ENCODE results near the gene CST1. TPM values are rescaled to one million over a fixed set of nuclear protein-coding genes. Genes with fewer than 3 reads are reported as not detected.
"Not testable (repeated sequence)": the region's sequence is repeated elsewhere in the genome, so short reads cannot be mapped to it uniquely, and the experiment has no call there.

The CST1 gene, protein sequence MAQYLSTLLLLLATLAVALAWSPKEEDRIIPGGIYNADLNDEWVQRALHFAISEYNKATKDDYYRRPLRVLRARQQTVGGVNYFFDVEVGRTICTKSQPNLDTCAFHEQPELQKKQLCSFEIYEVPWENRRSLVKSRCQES
- not detected for total RNA-seq

DNA sequence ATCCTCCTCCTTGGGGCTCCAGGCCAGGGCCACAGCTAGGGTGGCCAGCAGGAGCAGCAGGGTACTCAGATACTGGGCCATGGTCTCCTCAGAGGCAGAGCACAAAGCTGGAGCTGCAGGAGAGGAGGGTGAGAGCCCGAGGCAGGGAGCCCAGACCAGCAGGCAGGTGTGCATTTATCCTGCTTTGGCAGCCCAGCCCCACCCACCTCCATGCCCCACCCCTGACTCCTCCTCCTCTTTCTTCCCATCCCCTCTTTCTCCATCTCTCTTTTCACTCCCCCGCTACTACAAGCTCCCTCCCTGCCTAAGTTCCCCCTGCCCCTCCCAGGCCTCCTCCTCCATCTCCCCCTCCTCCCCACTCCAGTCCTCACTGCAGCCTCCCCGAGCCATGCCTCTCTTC lies at the start of gene CST1:
Gene CST1, minus strand, starts transcription at position 150 of the 400 bp plus-strand sequence. Its CDS starts 69 bp downstream, at position 81.
- intact Hi-C loops (cut with DNase I) = not testable (repeated sequence)

DNA sequence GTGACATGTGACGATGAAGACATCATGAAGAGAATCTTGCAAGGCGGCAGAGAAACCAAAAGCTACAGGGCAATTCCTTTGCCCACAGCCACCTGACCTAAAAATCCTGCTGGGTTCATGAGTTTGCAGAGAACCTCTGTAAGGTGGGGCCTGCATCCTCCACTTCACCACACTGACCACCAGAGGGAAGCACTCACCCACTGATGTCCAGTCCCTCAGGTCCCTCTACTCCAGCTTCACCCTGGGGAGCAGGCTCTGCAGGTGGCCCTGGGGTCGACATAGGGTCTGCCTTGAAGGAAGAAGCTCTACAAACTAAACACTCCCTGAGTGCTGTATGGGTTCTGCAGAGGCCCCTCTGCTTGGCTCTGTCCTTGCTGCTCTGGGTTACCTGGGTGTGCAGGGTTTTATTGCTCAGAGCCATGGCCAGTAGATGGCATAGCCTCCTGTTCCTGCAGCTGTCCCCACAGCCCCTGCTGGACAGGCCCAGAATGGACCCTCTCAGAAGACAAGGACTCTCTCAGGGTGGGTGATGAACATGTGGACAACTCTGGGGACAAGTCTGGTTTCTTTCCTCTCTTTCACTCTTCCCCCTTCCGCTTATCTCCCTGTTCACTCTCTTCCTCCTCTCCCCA lies 48.6 kb upstream of the CST1 start:
- TF ChIP-seq, protein P1, sequence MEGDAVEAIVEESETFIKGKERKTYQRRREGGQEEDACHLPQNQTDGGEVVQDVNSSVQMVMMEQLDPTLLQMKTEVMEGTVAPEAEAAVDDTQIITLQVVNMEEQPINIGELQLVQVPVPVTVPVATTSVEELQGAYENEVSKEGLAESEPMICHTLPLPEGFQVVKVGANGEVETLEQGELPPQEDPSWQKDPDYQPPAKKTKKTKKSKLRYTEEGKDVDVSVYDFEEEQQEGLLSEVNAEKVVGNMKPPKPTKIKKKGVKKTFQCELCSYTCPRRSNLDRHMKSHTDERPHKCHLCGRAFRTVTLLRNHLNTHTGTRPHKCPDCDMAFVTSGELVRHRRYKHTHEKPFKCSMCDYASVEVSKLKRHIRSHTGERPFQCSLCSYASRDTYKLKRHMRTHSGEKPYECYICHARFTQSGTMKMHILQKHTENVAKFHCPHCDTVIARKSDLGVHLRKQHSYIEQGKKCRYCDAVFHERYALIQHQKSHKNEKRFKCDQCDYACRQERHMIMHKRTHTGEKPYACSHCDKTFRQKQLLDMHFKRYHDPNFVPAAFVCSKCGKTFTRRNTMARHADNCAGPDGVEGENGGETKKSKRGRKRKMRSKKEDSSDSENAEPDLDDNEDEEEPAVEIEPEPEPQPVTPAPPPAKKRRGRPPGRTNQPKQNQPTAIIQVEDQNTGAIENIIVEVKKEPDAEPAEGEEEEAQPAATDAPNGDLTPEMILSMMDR (IDR thresholded peaks at IDR 0.05) = peak in 2 of 3 experiments; percentile 10 to 14
- not testable (repeated sequence) for DNase-seq (ENCODE audit: extremely low spot score in 2 of 2)

More for the DNA sequence above, at the start of gene CST1:
- H3K9me3 ChIP-seq; H3K27ac ChIP-seq; H3K4me3 ChIP-seq; H3K27me3 ChIP-seq; H3K4me1 ChIP-seq; DNase-seq (ENCODE audit: extremely low spot score in 2 of 2); H3K36me3 ChIP-seq: not testable (repeated sequence)

DNA sequence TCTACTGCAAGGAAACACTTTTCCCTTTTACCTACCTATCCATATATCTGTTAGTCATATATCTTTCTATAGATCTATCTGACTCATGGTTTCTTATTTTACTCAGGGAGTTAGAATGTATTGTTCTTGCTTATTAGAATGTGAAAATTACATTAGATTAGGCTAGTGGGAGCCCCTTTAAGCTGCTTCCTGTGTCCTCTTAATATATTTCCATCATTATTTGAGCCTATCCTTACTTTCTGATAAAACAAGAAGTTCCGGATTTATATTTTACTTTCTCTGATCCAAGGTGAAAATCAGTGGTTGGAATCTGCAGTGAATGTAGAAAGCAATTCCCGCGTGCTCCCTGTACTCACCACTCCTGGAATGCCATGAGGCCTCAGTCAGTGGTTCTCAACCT lies 44.8 kb upstream of the CST1 start:
- H3K27me3 ChIP-seq = no peaks in the 10 kb centered on the region
- TF ChIP-seq POLR2AphosphoS5 (IDR thresholded peaks at IDR 0.05; ENCODE audit: insufficient read depth in 1 of 2, low read depth in 1 of 2) (no peak), POLR2A (IDR thresholded peaks at IDR 0.05) (no peak)
- TF ChIP-seq, protein P1 (IDR thresholded peaks at IDR 0.05) = no peak
- H3K4me3 ChIP-seq = no peak overlapping the region
- no peaks in the 10 kb centered on the region for H3K9me3 ChIP-seq
- no peak overlapping the region for H3K27ac ChIP-seq
- no peak for DNase-seq (ENCODE audit: extremely low spot score in 2 of 2)
- no peaks in the 10 kb centered on the region for H3K36me3 ChIP-seq
- no peaks in the 10 kb centered on the region for H3K4me1 ChIP-seq
- intact Hi-C loops (cut with DNase I) = no loop called here

More for the DNA sequence above, 48.6 kb upstream of the CST1 start:
- H3K27ac ChIP-seq; H3K36me3 ChIP-seq; intact Hi-C loops (cut with DNase I); H3K27me3 ChIP-seq; H3K4me3 ChIP-seq; H3K9me3 ChIP-seq; H3K4me1 ChIP-seq: not testable (repeated sequence)

DNA sequence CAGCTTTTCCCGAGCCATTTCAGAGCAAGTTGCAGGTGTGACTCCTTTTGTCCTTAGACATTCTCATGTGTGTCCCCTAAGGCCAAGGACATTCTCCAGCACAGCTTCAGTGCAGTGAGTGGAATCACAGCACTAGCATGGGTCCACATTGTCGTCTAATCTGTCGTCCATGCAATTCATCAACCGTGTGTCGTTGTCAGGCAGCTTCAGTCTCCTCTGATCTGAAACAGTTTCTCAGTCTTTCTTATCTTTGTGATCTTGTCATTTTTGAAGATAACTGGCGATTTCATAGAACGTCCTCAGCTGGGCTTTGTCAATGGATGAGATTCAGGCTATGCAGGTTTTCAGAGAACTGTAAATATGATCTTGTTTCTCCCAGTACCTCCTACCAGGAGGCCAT lies 44.1 kb upstream of the CST1 start:
- Histone ChIP-seq H3K9me3 (no peaks in the 10 kb centered on the region), H3K36me3 (no peaks in the 10 kb centered on the region), H3K4me3 (no peak overlapping the region), H3K4me1 (no peaks in the 10 kb centered on the region), H3K27ac (no peak overlapping the region), H3K27me3 (no peaks in the 10 kb centered on the region)
- TF ChIP-seq POLR2AphosphoS5 (IDR thresholded peaks at IDR 0.05; ENCODE audit: insufficient read depth in 1 of 2, low read depth in 1 of 2) = no peak
- TF ChIP-seq, protein P1 (IDR thresholded peaks at IDR 0.05) = no peak
- TF ChIP-seq POLR2A (IDR thresholded peaks at IDR 0.05) = no peak
- no peak for DNase-seq (ENCODE audit: extremely low spot score in 2 of 2)
- intact Hi-C loops (cut with DNase I) = no loop called here

DNA sequence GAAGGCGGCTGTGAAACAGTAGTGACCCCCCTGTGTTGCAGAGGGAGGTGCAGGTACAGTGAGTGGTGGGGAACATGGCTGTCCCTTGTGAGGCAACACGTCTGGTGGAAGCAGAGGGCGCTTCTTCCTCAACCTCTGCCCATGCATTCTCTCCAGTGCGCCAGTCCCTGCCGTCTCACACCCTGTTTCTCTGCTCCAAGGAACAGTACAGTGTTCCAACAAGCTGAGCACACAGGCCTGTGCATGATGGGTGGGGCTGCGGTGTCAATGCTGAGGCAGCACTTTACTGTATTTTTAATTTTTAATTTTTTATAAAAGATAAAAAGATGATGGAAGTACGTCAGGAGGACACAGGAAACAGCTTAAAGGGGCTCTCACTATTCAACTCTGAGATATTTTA lies 43.3 kb upstream of the CST1 start:
- H3K27me3 ChIP-seq = no peaks in the 10 kb centered on the region
- H3K27ac ChIP-seq = no peak overlapping the region
- H3K4me3 ChIP-seq = no peak overlapping the region
- no peak for DNase-seq (ENCODE audit: extremely low spot score in 2 of 2)
- TF ChIP-seq, protein P1 (IDR thresholded peaks at IDR 0.05) = no peak
- TF ChIP-seq POLR2A (IDR thresholded peaks at IDR 0.05) (no peak), POLR2AphosphoS5 (IDR thresholded peaks at IDR 0.05; ENCODE audit: insufficient read depth in 1 of 2, low read depth in 1 of 2) (no peak)
- no peaks in the 10 kb centered on the region for H3K9me3 ChIP-seq
- H3K4me1 ChIP-seq = no peaks in the 10 kb centered on the region
- no peaks in the 10 kb centered on the region for H3K36me3 ChIP-seq
- intact Hi-C loops (cut with DNase I) = no loop called here

Data from vagina (tissue), 2 donors.